Breast epithelium (tissue), 3 donors: ENCODE measurements around the gene ZNFX1.

ENCODE experiments used
- POLR2A ChIP-seq: fragments of 450-650 bp; IDR thresholded peaks from one replicate; pipeline ENCODE4 v1.6.1; 2016; ENCODE audit warnings: antibody characterized with exemption, mild to moderate bottlenecking, moderate library complexity
- POLR2AphosphoS5 ChIP-seq, 3 donors: sonication (generic); formaldehyde crosslinking; IDR thresholded peaks; one replicate each; pipeline ENCODE4 v1.6.1; 2017; ENCODE audit warnings: antibody characterized with exemption in 3 of 3
- TF ChIP-seq, protein P1 (sequence below), 3 donors: fragments of 450-650 bp; IDR thresholded peaks; one replicate each; pipeline ENCODE4 v1.5.1; 2016 to 2017; ENCODE audit warnings: antibody characterized with exemption in 3 of 3, mild to moderate bottlenecking in 3 of 3, moderate library complexity in 3 of 3

DNA sequence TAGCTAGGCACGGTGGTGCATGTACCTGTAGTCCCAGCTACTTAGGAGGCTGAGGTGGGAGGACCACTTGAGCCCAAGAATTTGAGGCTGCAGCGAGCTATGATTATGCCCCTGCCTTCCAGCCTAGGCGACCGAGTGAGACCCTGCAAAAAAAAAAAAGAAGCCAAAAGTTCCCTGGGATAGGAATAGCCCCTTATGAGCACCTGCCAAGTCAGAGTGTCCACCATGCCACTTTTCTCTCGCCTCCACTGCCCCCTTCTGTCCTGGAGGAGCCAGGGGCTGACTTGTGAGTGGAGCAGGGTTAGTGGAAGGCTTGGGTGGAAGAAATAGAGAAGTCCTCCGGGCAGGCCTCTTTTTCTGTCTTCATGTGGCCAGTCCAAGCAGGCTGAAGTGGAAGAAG is 70.8 kb downstream of the ZNFX1 start:
- TF ChIP-seq, protein P1, sequence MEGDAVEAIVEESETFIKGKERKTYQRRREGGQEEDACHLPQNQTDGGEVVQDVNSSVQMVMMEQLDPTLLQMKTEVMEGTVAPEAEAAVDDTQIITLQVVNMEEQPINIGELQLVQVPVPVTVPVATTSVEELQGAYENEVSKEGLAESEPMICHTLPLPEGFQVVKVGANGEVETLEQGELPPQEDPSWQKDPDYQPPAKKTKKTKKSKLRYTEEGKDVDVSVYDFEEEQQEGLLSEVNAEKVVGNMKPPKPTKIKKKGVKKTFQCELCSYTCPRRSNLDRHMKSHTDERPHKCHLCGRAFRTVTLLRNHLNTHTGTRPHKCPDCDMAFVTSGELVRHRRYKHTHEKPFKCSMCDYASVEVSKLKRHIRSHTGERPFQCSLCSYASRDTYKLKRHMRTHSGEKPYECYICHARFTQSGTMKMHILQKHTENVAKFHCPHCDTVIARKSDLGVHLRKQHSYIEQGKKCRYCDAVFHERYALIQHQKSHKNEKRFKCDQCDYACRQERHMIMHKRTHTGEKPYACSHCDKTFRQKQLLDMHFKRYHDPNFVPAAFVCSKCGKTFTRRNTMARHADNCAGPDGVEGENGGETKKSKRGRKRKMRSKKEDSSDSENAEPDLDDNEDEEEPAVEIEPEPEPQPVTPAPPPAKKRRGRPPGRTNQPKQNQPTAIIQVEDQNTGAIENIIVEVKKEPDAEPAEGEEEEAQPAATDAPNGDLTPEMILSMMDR (IDR thresholded peaks at IDR 0.05) = no peak
- TF ChIP-seq POLR2A (no peak), POLR2AphosphoS5 (IDR thresholded peaks at IDR 0.05) (no peak)
